HT-29 (cell line): Measurements from ENCODE around the gene VEZT. TPM values are rescaled to one million over a fixed set of nuclear protein-coding genes. Genes with fewer than 3 reads are reported as not detected.

ENCODE experiments used
- small RNA-seq: library from RNA; depleted of rRNA; stranded (forward); fragments of <200 nt; gene quantifications from one replicate; pipeline ENCODE3, GENCODE V24; 2014
- total RNA-seq: library from RNA; depleted of rRNA; stranded (reverse); fragments of >200 nt; shearing (Covaris generic); gene quantifications from 2 replicates; pipeline ENCODE4 v1.2.3, GENCODE V29; 2014; rRNA removed

The VEZT gene
- total RNA-seq, 1 experiment from 2014 or later: 23.7 TPM

Small RNAs within 50 kb of the gene (small RNA-seq; reads per million reads assigned to genes)
- gene MIR331 (0.29 reads per million), gene MIR3685 (not detected), gene RF00019 (not detected), gene RNU6-808P (not detected)

Other genes with a start within 250 kb of the VEZT start
- gene NDUFA12, start 214.1 kb upstream of the VEZT start, total RNA-seq: 76.2 and 80.2 TPM in 2 replicates
- 26.5 and 27.4 TPM in 2 replicates for gene NR2C1, start 144.2 kb upstream of the VEZT start, total RNA-seq
- gene FGD6, start 340 bp upstream of the VEZT start, total RNA-seq: 3.7 and 4.7 TPM in 2 replicates